PC-3 (cell line): Measurements from ENCODE around the gene RESP18.
A peak's percentile ranks its signal among the peaks of the same experiment; 100 is the strongest.

ENCODE experiments used
- CTCF ChIP-seq: fragments of 300-600 bp; sonication (generic); conservative IDR thresholded peaks from 2 replicates; pipeline ENCODE4 v1.5.1; 2017; ENCODE audit warnings: antibody characterized with exemption, low read depth, mild to moderate bottlenecking, low read length
- EZH2 ChIP-seq: fragments of 300-600 bp; sonication (generic); IDR thresholded peaks from one replicate; pipeline ENCODE4 v1.6.1; 2017; ENCODE audit warnings: antibody characterized with exemption, mild to moderate bottlenecking, low read length; ENCODE audit not compliant: unreplicated experiment

GRCh38 chr2:219279916-219280516 is 52.5 kb downstream of the RESP18 start:
- TF ChIP-seq CTCF (peak; percentile 18), EZH2 (no peak)
